ENCODE measurements around the gene RGPD8. TPM values are rescaled to one million over a fixed set of nuclear protein-coding genes. Genes with fewer than 3 reads are reported as not detected.
A peak's percentile ranks its signal among the peaks of the same experiment; 100 is the strongest.

Gene RGPD8
- total and polyA plus RNA-seq, 2 donors (not counting 1 experiment from before 2014, with no cell fraction given), result 1.5 to 28.1 TPM

DNA sequence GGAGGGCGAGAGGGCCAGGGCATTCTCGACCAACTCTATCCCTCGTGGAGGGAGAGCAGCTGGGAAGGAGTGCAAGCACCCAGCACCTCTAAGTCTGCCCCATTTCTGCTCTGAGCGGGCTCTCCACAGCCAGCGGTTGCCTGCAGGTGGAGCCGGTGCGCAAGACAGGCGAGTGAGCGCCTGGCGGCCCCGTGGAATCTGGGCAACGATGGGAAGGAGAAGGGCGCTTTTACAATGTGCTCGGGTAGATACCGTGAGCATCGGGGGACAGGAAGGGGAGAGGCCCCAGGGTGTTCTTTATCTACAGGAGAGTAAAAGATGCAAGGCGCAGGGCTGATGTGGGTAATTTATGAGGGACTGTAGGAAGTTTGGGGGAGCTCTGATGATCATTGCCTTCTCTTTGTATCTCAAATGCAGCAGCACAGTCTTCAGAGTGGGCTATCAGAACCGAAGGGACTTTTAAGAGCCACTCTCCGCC, 47.6 kb upstream of the RGPD8 start:
- peak overlapping the region; percentile 77 for H3K9ac ChIP-seq (ENCODE audit: low read length)
- H3K4me3 Mint-ChIP-seq, result peak overlapping the region; percentile 93
- peaks cover 16 to 23% of the 10 kb centered on the region in 2 donors for H3K4me1 ChIP-seq (ENCODE audit: control insufficient read depth in 2 of 2, insufficient read depth in 2 of 2, low read length in 2 of 2)
- CTCF ChIA-PET, result interaction anchor here (0.6 to 3.5 kb wide), 19 partner anchors 8 to 359 kb away, joined by 3 to 33 read pairs (median 3); partner anchors contain the start of gene ZC3H8
- ATAC-seq (ENCODE audit: low read depth) (peak; percentile 67), DNase-seq (peak; percentile 87)
- no peaks in the 10 kb centered on the region for H3K9me3 Mint-ChIP-seq (ENCODE audit: insufficient read depth)
- peak overlapping the region; percentile 90 for H2AFZ ChIP-seq (ENCODE audit: insufficient read depth, low read depth, low read length, poor library complexity, severe bottlenecking)
- peaks cover 0 to 2% of the 10 kb centered on the region in 2 experiments for H3K36me3 ChIP-seq (replicated peaks in 1 of 2; ENCODE audit: control extremely low read depth in 1 of 2, control insufficient read depth in 1 of 2, extremely low read depth in 1 of 2, insufficient read depth in 2 of 2, low read length in 1 of 2)
- H3K27me3 ChIP-seq (replicated peaks in 1 of 4; ENCODE audit: control extremely low read depth in 1 of 4, control insufficient read depth in 3 of 4, insufficient read depth in 4 of 4, low read length in 3 of 4), result no peaks in the 10 kb centered on the region
- H3K9me3 ChIP-seq (ENCODE audit: control extremely low read depth in 1 of 3, control insufficient read depth in 2 of 3, insufficient read depth in 1 of 3, low read length in 2 of 3), result no peaks in the 10 kb centered on the region
- peak overlapping the region; percentile 84 to 96 (median 88) for H3K4me3 ChIP-seq (ENCODE audit: control extremely low read depth in 1 of 5, extremely low read depth in 1 of 5, insufficient read depth in 1 of 5, low read depth in 2 of 5, low read length in 4 of 5)
- WGBS (ENCODE audit: insufficient coverage), result 0% methylated on average over 19 of the region's 19 CpGs
- peak overlapping the region; percentile 89 for H3K4me2 ChIP-seq (replicated peaks; ENCODE audit: low read depth, low read length, poor library complexity, severe bottlenecking)
- H3K27me3 Mint-ChIP-seq, result no peaks in the 10 kb centered on the region
- H3K79me2 ChIP-seq (ENCODE audit: control insufficient read depth, insufficient read depth, low read length), result peaks cover 27% of the 10 kb centered on the region
- POLR2A ChIA-PET, result interaction anchor here (0.6 to 1.2 kb wide), 3 partner anchors 13 to 167 kb away, joined by 3 read pairs; no protein-coding TSS in a partner anchor
- no peak for TF ChIP-seq EZH2 (IDR thresholded peaks at IDR 0.05; ENCODE audit: borderline replicate concordance, insufficient read depth, low read depth, low read length, poor library complexity, severe bottlenecking)
- TF ChIP-seq, protein P1, sequence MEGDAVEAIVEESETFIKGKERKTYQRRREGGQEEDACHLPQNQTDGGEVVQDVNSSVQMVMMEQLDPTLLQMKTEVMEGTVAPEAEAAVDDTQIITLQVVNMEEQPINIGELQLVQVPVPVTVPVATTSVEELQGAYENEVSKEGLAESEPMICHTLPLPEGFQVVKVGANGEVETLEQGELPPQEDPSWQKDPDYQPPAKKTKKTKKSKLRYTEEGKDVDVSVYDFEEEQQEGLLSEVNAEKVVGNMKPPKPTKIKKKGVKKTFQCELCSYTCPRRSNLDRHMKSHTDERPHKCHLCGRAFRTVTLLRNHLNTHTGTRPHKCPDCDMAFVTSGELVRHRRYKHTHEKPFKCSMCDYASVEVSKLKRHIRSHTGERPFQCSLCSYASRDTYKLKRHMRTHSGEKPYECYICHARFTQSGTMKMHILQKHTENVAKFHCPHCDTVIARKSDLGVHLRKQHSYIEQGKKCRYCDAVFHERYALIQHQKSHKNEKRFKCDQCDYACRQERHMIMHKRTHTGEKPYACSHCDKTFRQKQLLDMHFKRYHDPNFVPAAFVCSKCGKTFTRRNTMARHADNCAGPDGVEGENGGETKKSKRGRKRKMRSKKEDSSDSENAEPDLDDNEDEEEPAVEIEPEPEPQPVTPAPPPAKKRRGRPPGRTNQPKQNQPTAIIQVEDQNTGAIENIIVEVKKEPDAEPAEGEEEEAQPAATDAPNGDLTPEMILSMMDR (IDR thresholded peaks at IDR 0.05), result peak; percentile 91
- peak overlapping the region; percentile 97 for H3K27ac Mint-ChIP-seq
- peaks cover 18% of the 10 kb centered on the region for H3K4me1 Mint-ChIP-seq
- H3K27ac ChIP-seq (ENCODE audit: low read length in 2 of 2), result peak overlapping the region; percentile 79 to 86
- H4K20me1 ChIP-seq (ENCODE audit: control insufficient read depth, insufficient read depth, low read length, poor library complexity, severe bottlenecking), result no peaks in the 10 kb centered on the region
- intact Hi-C loops (cut with micrococcal nuclease), result loop anchor here (1.0 to 10.0 kb wide), 8 partner anchors 61 to 599 kb away; partner anchors contain the start of genes ANAPC1, CHCHD5, CKAP2L and POLR1B

DNA sequence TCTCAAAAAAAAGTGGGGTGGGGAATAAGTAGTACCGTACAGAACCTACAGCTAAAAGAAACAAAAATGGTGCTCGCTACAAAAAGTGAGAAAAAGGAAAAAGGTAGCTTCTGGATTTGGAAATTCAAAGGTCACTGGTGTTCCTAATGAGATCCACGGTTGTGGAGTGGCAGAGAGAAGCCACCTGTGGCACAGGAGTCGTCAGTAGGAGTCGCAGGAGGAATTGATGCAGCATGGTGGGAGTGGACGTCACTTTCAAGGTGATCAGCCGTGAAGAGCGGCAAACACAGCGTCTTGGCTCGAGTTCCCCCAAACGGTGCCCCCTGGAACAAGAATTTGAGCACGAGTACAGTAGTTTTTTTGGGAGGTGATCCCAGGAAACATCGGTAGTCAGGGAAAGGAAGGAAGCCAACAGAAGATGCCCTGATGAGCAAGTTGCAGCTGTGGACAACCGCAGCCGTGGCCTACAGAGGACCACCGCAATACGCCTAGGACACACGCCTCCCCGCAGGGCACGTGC, 47.1 kb upstream of the RGPD8 start:
- H3K4me3 Mint-ChIP-seq, result peak overlapping the region; percentile 93
- no peak for TF ChIP-seq EZH2 (IDR thresholded peaks at IDR 0.05; ENCODE audit: borderline replicate concordance, insufficient read depth, low read depth, low read length, poor library complexity, severe bottlenecking)
- TF ChIP-seq, protein P1 (IDR thresholded peaks at IDR 0.05), result no peak
- Histone ChIP-seq H2AFZ (ENCODE audit: insufficient read depth, low read depth, low read length, poor library complexity, severe bottlenecking) (peak overlapping the region; percentile 90), H4K20me1 (ENCODE audit: control insufficient read depth, insufficient read depth, low read length, poor library complexity, severe bottlenecking) (no peaks in the 10 kb centered on the region), H3K36me3 (replicated peaks in 1 of 2; ENCODE audit: control extremely low read depth in 1 of 2, control insufficient read depth in 1 of 2, extremely low read depth in 1 of 2, insufficient read depth in 2 of 2, low read length in 1 of 2) (peaks cover 0 to 2% of the 10 kb centered on the region in 2 experiments), H3K27ac (ENCODE audit: low read length in 2 of 2) (peak overlapping the region; percentile 79 to 86), H3K9me3 (ENCODE audit: control extremely low read depth in 1 of 3, control insufficient read depth in 2 of 3, insufficient read depth in 1 of 3, low read length in 2 of 3) (no peaks in the 10 kb centered on the region), H3K79me2 (ENCODE audit: control insufficient read depth, insufficient read depth, low read length) (peaks cover 27% of the 10 kb centered on the region), H3K9ac (ENCODE audit: low read length) (peak overlapping the region; percentile 77), H3K4me2 (replicated peaks; ENCODE audit: low read depth, low read length, poor library complexity, severe bottlenecking) (peak overlapping the region; percentile 89), H3K27me3 (replicated peaks in 1 of 4; ENCODE audit: control extremely low read depth in 1 of 4, control insufficient read depth in 3 of 4, insufficient read depth in 4 of 4, low read length in 3 of 4) (no peaks in the 10 kb centered on the region), H3K4me1 (ENCODE audit: control insufficient read depth in 2 of 2, insufficient read depth in 2 of 2, low read length in 2 of 2) (peaks cover 16 to 23% of the 10 kb centered on the region in 2 donors), H3K4me3 (ENCODE audit: control extremely low read depth in 1 of 5, extremely low read depth in 1 of 5, insufficient read depth in 1 of 5, low read depth in 2 of 5, low read length in 4 of 5) (peak overlapping the region; percentile 84 to 96 (median 88))
- ATAC-seq (ENCODE audit: low read depth) (peak; percentile 9), DNase-seq (no peak)
- peaks cover 18% of the 10 kb centered on the region for H3K4me1 Mint-ChIP-seq
- ChIA-PET CTCF (interaction anchor here (0.9 to 3.5 kb wide), 19 partner anchors 8 to 359 kb away, joined by 3 to 33 read pairs (median 4); partner anchors contain the start of gene ZC3H8), POLR2A (interaction anchor here (0.6 to 1.2 kb wide), 3 partner anchors 12 to 167 kb away, joined by 3 read pairs; no protein-coding TSS in a partner anchor)
- WGBS (ENCODE audit: insufficient coverage), result 10% methylated on average over 20 of the region's 20 CpGs
- no peaks in the 10 kb centered on the region for H3K9me3 Mint-ChIP-seq (ENCODE audit: insufficient read depth)
- H3K27ac Mint-ChIP-seq, result peak overlapping the region; percentile 97
- intact Hi-C loops (cut with micrococcal nuclease), result loop anchor here (1.0 to 10.0 kb wide), 8 partner anchors 62 to 598 kb away; partner anchors contain the start of genes ANAPC1, CHCHD5, CKAP2L and POLR1B
- no peaks in the 10 kb centered on the region for H3K27me3 Mint-ChIP-seq
